GM12874 (cell line): ENCODE results near the gene VPS13C.

ENCODE experiments used
- CTCF ChIP-seq: IDR thresholded peaks from 2 replicates; pipeline ENCODE4 v1.5.1; 2011; ENCODE audit warnings: low read depth, mild to moderate bottlenecking, control low read depth, low read length, moderate library complexity; ENCODE audit not compliant: insufficient read depth

The VPS13C gene

DNA sequence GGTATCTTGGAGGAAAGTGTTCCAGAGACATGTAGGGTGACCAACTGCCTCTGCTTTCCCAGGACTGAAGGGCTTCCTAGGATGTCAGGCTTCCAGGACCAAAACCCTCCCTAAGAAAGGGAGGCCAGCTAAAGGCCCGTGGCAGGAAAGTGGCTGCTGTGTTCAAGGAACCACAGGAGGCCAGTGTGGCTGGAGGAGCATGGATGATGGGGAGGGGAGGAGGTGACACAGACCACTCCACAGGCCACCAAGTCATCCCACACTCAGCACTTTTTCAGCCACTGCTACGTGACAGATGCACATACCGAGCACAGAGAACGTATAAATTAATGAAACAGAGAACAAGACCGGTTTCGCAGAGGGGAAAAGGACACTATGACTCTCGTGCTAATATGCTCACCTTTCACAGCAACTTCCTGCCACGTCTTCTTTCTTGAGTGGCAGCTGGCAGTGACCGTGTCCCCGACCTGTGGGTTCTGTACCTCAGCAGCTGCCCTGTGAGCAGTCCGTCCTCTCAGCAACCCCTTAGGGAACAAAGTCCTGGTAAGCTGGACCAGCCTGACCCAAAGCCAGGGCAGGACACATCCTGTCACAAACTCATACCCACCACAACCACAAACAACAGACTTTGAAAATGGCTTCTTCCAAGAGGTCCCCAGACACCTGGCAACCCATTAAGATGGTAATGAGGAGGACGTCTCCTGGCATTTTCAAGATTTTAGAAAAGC lies 244.7 kb downstream of the VPS13C start:
- TF ChIP-seq CTCF = no peak

DNA sequence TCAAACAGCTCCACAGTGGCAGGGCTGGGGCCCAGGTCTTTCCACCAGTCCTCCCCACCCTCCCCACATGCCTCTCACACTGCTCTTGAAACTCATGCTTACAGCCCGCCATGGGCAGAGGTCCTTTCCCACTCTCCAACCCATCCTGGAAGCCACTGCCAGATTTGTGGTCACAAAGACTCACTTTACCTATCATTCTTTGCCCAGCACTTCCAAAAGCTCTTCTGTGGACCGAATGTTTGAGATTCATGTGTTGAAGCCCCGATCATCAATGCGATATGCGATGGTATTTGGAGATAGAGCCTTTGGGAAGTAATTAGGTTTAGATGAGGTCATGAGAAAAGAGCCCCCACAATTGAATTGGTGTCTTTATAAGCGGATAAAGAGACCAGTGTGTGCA lies 247.8 kb downstream of the VPS13C start:
- TF ChIP-seq CTCF = no peak

DNA sequence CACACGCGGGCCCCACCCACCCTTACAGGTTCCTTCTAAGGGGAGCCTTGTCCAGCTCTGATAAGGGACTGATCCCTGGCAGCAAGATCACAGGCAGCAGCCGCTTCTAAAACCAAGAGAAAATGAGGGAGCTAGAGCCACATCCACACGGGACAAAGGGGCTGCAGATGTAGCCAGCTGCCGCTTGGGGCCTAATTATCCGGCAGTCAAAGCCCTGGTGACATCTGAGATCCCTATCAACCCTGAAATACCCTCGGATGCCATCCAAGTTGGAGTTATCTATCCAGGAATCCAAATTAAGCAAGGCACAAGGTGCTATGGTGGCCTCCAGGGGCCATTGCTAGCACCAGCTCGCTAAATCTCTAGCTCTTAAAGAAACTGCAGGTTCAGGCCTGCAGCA lies 248.3 kb downstream of the VPS13C start:
- TF ChIP-seq CTCF = no peak

DNA sequence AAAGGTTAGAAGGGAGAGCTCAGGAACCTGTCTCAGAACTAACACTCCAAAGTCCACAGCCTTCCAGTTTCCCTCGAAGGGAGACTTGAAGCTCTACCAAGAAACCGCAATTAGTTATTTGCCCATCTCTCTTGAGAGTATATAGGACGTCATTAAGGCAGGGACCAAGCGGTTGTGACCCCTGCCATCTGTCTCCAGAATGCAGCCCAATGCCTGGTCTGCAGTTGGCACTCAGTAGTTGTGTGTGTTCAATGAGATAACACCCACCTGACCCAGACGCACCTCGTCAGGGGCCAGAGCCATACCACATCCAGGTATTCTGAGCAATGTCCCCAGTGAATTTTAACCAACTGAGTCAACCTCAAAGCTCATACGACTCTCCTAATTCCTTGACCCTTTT lies 251.0 kb downstream of the VPS13C start:
- no peak for TF ChIP-seq CTCF

GRCh38 chr15:61807281-61807929 lies 252.8 kb downstream of the VPS13C start:
- TF ChIP-seq CTCF = no peak
